HG02852 (cell line): ENCODE measurements around the gene BBS12.

Source experiments
- ATAC-seq: cut with Tn5 transposase; IDR thresholded peaks from one replicate; pipeline ENCODE4 v1.9.1; 2021; ENCODE audit warnings: mild to moderate bottlenecking, moderate library complexity; ENCODE audit not compliant: unreplicated experiment

BBS12 gene

GRCh38 chr4:122793811-122794210 is 61.3 kb downstream of the BBS12 start:
- no peak for ATAC-seq
